Glomerular endothelial cell (primary cell): ENCODE measurements around the gene KRTAP19-7. TPM values are rescaled to one million over a fixed set of nuclear protein-coding genes. Genes with fewer than 3 reads are reported as not detected.

Experiments
- DNase-seq: peaks from one replicate; pipeline ENCODE4 v3.0.0-alpha.2; 2011; ENCODE audit warnings: low read depth, low spot score; ENCODE audit errors: extremely low read depth
- total RNA-seq: library from RNA; depleted of rRNA; stranded (reverse); fragments of >200 nt; gene quantifications from 2 replicates; pipeline ENCODE4 v1.2.3, GENCODE V29; 2015

The KRTAP19-7 gene, protein sequence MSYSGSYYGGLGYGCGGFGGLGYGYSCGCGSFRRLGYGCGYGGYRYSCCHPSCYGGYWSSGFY
- total RNA-seq: not detected in 2 replicates

GRCh38 chr21:30561264-30561895 is at the start of gene KRTAP19-7:
Gene KRTAP19-7, minus strand, starts transcription at chr21:30561314. Its CDS starts 25 bp downstream, at chr21:30561289.
- no peak for DNase-seq

DNA sequence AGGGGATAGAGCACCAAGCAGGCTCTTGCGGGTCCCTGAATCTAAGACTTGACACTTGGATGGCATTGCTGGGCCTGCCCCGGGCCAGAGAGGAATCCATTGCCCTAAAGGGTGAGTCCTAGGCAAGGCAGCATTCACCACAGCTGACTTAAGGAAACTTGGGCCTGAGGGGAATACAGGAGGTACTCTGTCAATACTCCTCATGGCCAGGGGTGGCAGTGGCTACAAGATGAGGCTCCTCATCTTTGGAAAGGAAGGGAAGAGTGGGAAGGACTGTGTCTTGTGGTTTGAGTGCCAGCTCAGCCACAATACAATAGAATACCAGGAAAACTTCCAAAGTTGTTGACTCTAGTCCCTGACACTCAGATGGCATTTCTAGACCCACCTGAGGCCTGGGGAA is 44.9 kb upstream of the KRTAP19-7 start:
- DNase-seq: no peak

DNA sequence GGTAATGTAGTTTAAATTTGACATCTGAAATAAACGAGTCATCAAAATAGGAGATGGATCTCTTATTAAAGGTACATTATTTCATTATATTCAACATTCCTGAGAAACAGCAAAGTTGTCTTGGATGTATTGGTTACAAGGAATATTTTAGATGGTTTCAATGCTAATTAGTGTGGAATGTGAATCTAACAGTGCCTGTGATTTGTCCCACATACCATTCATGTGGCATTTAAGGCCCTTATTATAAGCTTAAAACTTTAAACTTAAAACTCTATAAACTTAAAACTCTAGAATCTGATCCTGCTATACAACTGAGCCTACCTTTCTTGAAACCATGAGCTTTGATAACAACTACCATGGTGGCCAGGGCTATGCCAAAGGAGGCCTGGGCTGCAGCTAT is 39.7 kb upstream of the KRTAP19-7 start, which contains the start of gene KRTAP22-1:
TSS of gene KRTAP22-1 (plus strand) at position 301 of the 400 bp plus-strand sequence.
- DNase-seq: no peak

GRCh38 chr21:30598802-30599201 is 37.7 kb upstream of the KRTAP19-7 start, which contains the start of gene KRTAP6-2:
Gene KRTAP6-2, minus strand, starts transcription at chr21:30598902. Its CDS starts 28 bp downstream, at chr21:30598874.
- DNase-seq: no peak

DNA sequence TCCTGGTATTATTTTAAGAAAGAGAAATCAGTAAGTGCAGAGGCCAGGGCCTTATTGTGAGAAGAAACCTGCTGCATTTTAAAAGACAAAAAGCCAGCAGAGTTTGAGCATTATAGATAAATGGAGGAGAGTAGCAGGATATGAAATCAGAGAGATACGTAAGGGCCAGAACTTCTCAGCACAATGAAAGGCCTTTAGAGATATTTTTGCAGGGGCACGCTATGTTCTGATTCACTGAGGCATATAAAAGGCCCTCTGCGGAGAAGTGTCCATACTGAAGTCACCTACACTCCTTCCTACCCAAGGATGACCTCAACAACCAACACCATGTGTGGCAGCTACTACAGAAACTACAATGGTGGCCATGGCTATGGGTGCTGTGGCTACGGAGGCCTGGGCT is 31.0 kb upstream of the KRTAP19-7 start, which contains the start of gene KRTAP6-3:
TSS of gene KRTAP6-3 (plus strand) at position 301 of the 400 bp plus-strand sequence. CDS start at position 307, 6 bp downstream.
- no peak for DNase-seq

GRCh38 chr21:30590297-30590696 is 29.2 kb upstream of the KRTAP19-7 start, which contains the start of gene KRTAP22-2:
Gene KRTAP22-2, minus strand, starts transcription at chr21:30590397.
- no peak for DNase-seq

- no peak for DNase-seq
These were observed 21.8 kb upstream of the KRTAP19-7 start for GRCh38 chr21:30582870-30583269.

GRCh38 chr21:30580132-30580531 is 19.0 kb upstream of the KRTAP19-7 start:
- DNase-seq: no peak

GRCh38 chr21:30579346-30579745 is 18.2 kb upstream of the KRTAP19-7 start:
- DNase-seq: no peak

DNA sequence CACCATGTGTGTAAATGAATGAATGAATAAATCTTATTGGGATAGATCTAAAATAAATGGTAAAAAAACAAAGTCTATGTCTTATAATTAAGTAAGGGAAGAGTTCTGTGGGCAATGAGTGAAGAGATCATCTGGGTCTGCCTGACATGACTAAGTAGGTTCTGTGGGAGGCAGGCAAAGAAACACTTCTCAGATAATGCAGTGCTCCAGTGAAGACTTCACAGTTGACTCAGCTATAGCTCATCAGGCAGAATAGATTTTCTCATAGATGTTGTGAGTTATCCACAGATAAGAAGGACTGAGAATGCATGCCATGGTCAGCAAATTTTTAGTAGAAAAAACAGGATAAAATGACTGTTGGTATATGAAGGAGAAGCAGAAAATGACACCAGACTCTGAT is 16.7 kb upstream of the KRTAP19-7 start:
- no peak for DNase-seq

DNA sequence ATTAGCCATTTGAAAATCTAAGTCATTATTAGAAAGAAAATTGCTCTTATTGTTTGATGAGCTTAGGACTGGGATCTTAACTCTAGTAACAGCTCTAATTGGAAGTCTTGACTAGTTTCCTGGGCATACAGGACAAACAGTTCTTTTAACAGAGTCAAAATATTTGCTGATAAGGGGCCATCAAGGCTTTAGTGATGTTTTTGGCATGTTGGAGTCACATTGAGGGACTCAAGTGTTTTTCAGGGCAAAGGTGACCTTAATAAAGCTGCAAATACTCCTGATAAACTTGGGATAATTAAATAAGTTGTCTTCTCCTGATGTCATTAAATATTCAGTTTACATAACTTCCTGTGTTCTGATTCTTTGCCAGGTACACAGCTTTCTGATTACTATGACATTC is 6.5 kb upstream of the KRTAP19-7 start:
- no peak for DNase-seq

DNA sequence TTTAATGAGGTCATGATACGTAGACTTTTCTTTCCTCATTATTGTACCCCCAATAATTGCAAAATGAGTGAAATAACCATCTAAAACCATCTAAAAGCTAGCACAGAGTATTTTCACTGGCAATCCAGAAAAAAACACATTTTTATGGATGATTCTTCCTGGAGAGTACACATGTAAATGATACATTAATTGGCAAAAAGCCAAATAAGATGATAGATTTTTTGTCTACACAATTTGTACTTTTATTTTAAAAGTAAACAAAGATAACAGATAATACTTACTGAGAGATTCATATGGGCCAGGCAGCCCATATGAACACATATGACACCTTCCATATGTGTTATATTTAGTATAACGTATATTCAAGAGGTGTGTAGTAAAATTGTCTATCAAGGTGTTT is 2.5 kb upstream of the KRTAP19-7 start:
- DNase-seq: no peak

- DNase-seq: no peak
These were observed 2.0 kb upstream of the KRTAP19-7 start for GRCh38 chr21:30563072-30563471.

DNA sequence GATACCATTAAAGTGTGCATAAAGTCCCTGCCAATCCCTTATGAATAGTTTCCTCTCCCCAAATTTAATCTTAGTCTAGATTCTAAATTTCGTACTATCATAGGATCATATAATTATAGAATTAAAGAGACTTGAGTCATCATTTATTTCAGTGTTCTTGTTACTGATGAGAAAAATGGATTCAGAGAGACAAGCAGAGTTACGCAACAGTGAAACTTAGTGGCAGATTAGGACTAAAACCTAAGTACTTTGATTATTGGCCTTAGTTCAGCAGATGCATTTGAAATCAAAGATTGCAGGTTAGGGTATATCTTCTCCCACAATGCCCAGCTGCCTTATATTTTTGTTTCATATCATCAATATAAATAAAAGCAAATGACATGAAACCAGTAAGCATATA is 843 bp upstream of the KRTAP19-7 start:
- DNase-seq: no peak

GRCh38 chr21:30555095-30555494 is 6.0 kb downstream of the KRTAP19-7 start:
- DNase-seq: no peak

DNA sequence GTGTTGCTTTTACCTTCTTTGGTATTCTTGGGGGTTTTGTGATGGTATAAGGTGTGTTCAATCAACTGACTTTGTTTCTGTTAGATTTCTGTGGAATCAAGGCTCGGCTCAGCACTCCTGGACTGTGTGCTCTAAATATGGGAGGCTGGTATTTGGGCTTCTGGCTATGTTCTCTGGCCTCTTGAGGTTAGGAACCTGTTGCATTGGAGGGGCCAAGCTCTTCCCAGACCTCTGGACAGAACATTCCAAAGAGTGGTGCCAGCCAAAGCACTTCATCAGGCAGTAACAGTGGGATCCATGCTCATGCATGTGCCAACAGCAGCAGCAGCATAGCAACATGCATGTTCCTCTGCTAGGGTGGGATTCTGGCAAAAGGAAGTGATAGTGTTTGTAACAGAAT is 8.3 kb downstream of the KRTAP19-7 start:
- no peak for DNase-seq

GRCh38 chr21:30541764-30542163 is 19.4 kb downstream of the KRTAP19-7 start, which contains the start of gene KRTAP19-6:
Gene KRTAP19-6, minus strand, starts transcription at chr21:30541864. Its CDS starts 31 bp downstream, at chr21:30541833.
- DNase-seq: no peak

- no peak for DNase-seq
These were observed 42.2 kb downstream of the KRTAP19-7 start for GRCh38 chr21:30518876-30519275.

- DNase-seq: no peak
These were observed 45.4 kb downstream of the KRTAP19-7 start for GRCh38 chr21:30515681-30516080.
